Measurements from ENCODE around the gene CLEC11A. TPM values are rescaled to one million over a fixed set of nuclear protein-coding genes. Genes with fewer than 3 reads are reported as not detected.

Gene CLEC11A
- polyA plus RNA-seq, 1 donor from 2014 or later: 18.4 TPM

GRCh38 chr19:50749490-50749889 is 26.3 kb downstream of the CLEC11A start:
- Histone ChIP-seq H3K79me2 (replicated peaks; ENCODE audit: insufficient read depth, low read length) (no peaks in the 10 kb centered on the region), H3K36me3 (ENCODE audit: insufficient read depth, low read length) (no peaks in the 10 kb centered on the region), H3K9me3 (ENCODE audit: low read length) (no peaks in the 10 kb centered on the region), H3K9ac (ENCODE audit: low read length) (no peak overlapping the region), H3K9me2 (ENCODE audit: insufficient read depth, low read length) (no peaks in the 10 kb centered on the region), H3K4me2 (ENCODE audit: low read length) (no peak overlapping the region), H3K4me3 (ENCODE audit: low read length) (no peak overlapping the region), H4K20me1 (ENCODE audit: insufficient read depth) (no peaks in the 10 kb centered on the region), H3K27ac (ENCODE audit: low read length) (no peak overlapping the region), H3F3A (ENCODE audit: insufficient read depth, low read length, poor library complexity, severe bottlenecking) (no peaks in the 10 kb centered on the region), H3K27me3 (ENCODE audit: insufficient read depth, low read depth, low read length) (no peaks in the 10 kb centered on the region), H2AFZ (ENCODE audit: low read depth, low read length) (no peak overlapping the region)
- TF ChIP-seq EZH2 (IDR thresholded peaks at IDR 0.05; ENCODE audit: borderline replicate concordance, insufficient read depth, low read length, poor library complexity, severe bottlenecking) (no peak), TAF1 (IDR thresholded peaks at IDR 0.05; ENCODE audit: low read depth) (no peak), EP300 (conservative IDR thresholded peaks at IDR 0.05; ENCODE audit: poor library complexity, severe bottlenecking) (no peak), CTCF (IDR thresholded peaks at IDR 0.05; ENCODE audit: poor library complexity, severe bottlenecking) (no peak), POLR2AphosphoS5 (IDR thresholded peaks at IDR 0.05) (no peak), SMC3 (conservative IDR thresholded peaks at IDR 0.05; ENCODE audit: poor library complexity) (no peak), RAD21 (conservative IDR thresholded peaks at IDR 0.05) (no peak)

- no peaks in the 10 kb centered on the region for H3K9me2 ChIP-seq (ENCODE audit: insufficient read depth, low read length)
- H3K4me3 ChIP-seq (ENCODE audit: low read length): no peak overlapping the region
- TF ChIP-seq RAD21 (conservative IDR thresholded peaks at IDR 0.05): no peak
- TF ChIP-seq SMC3 (conservative IDR thresholded peaks at IDR 0.05; ENCODE audit: poor library complexity): no peak
- no peak for TF ChIP-seq TAF1 (IDR thresholded peaks at IDR 0.05; ENCODE audit: low read depth)
- TF ChIP-seq EZH2 (IDR thresholded peaks at IDR 0.05; ENCODE audit: borderline replicate concordance, insufficient read depth, low read length, poor library complexity, severe bottlenecking): no peak
- no peak for TF ChIP-seq EP300 (conservative IDR thresholded peaks at IDR 0.05; ENCODE audit: poor library complexity, severe bottlenecking)
- TF ChIP-seq REST (IDR thresholded peaks at IDR 0.05; ENCODE audit: borderline replicate concordance): no peak
- no peak for TF ChIP-seq MXI1 (conservative IDR thresholded peaks at IDR 0.05; ENCODE audit: poor library complexity, severe bottlenecking)
- no peak for TF ChIP-seq CTCF (IDR thresholded peaks at IDR 0.05; ENCODE audit: poor library complexity, severe bottlenecking)
- TF ChIP-seq POLR2AphosphoS5 (IDR thresholded peaks at IDR 0.05): no peak
- H4K20me1 ChIP-seq (ENCODE audit: insufficient read depth): no peaks in the 10 kb centered on the region
- no peak overlapping the region for H3K9ac ChIP-seq (ENCODE audit: low read length)
- H3K27me3 ChIP-seq (ENCODE audit: insufficient read depth, low read depth, low read length): no peaks in the 10 kb centered on the region
- no peaks in the 10 kb centered on the region for H3F3A ChIP-seq (ENCODE audit: insufficient read depth, low read length, poor library complexity, severe bottlenecking)
- H3K4me2 ChIP-seq (ENCODE audit: low read length): no peak overlapping the region
- no peaks in the 10 kb centered on the region for H3K9me3 ChIP-seq (ENCODE audit: low read length)
- no peaks in the 10 kb centered on the region for H3K79me2 ChIP-seq (replicated peaks; ENCODE audit: insufficient read depth, low read length)
- H3K36me3 ChIP-seq (ENCODE audit: insufficient read depth, low read length): no peaks in the 10 kb centered on the region
- H2AFZ ChIP-seq (ENCODE audit: low read depth, low read length): no peak overlapping the region
- H3K27ac ChIP-seq (ENCODE audit: low read length): no peak overlapping the region
Observed at GRCh38 chr19:50750010-50750409, 26.8 kb downstream of the CLEC11A start.

Data from neural cell (in vitro differentiated cells).